ENCODE data around the gene SMIM21. TPM values are rescaled to one million over a fixed set of nuclear protein-coding genes. Genes with fewer than 3 reads are reported as not detected.

The SMIM21 gene
- total RNA-seq, 2 experiments from 2014 or later: not detected

GRCh38 chr18:75408554-75409506 is 18.7 kb downstream of the SMIM21 start:
- ChIA-PET CTCF (no interaction called here), POLR2A (no interaction called here)
- no peak overlapping the region for H3K4me3 Mint-ChIP-seq
- H3K27ac Mint-ChIP-seq: no peak overlapping the region
- no peaks in the 10 kb centered on the region for H3K9me3 Mint-ChIP-seq
- H3K36me3 Mint-ChIP-seq (ENCODE audit: low read depth): no peaks in the 10 kb centered on the region
- peaks cover 6% of the 10 kb centered on the region for H3K4me1 Mint-ChIP-seq
- DNase-seq: no peak
- H3K27me3 Mint-ChIP-seq: peaks cover 9% of the 10 kb centered on the region

- Mint-ChIP-seq H3K36me3 (ENCODE audit: low read depth) (no peaks in the 10 kb centered on the region), H3K4me1 (peaks cover 6% of the 10 kb centered on the region), H3K27ac (no peak overlapping the region), H3K27me3 (peaks cover 8% of the 10 kb centered on the region), H3K4me3 (no peak overlapping the region), H3K9me3 (no peaks in the 10 kb centered on the region)
- ChIA-PET CTCF (no interaction called here), POLR2A (no interaction called here)
- no peak for DNase-seq
Observed at GRCh38 chr18:75407468-75408437, 19.8 kb downstream of the SMIM21 start.

- POLR2A ChIA-PET: no interaction called here
- no peak for DNase-seq
- Mint-ChIP-seq H3K9me3 (no peaks in the 10 kb centered on the region), H3K27me3 (peaks cover 12% of the 10 kb centered on the region), H3K27ac (no peak overlapping the region), H3K4me3 (no peak overlapping the region), H3K36me3 (ENCODE audit: low read depth) (no peaks in the 10 kb centered on the region), H3K4me1 (peaks cover 6% of the 10 kb centered on the region)
- CTCF ChIA-PET: no interaction called here
Observed at GRCh38 chr18:75406491-75407445, 20.7 kb downstream of the SMIM21 start.

GRCh38 chr18:75405351-75405750 is 22.2 kb downstream of the SMIM21 start:
- POLR2A ChIA-PET: no interaction called here
- CTCF ChIA-PET: interaction anchor here (0.7 to 0.9 kb wide), 2 partner anchors 12 to 36 kb away, joined by 3 to 6 read pairs; no protein-coding TSS in a partner anchor
- Mint-ChIP-seq H3K9me3 (no peaks in the 10 kb centered on the region), H3K27ac (no peak overlapping the region), H3K27me3 (peaks cover 12% of the 10 kb centered on the region), H3K4me3 (no peak overlapping the region), H3K4me1 (peaks cover 6% of the 10 kb centered on the region), H3K36me3 (ENCODE audit: low read depth) (no peaks in the 10 kb centered on the region)
- no peak for DNase-seq

- H3K4me3 Mint-ChIP-seq: no peak overlapping the region
- ChIA-PET CTCF (no interaction called here), POLR2A (no interaction called here)
- peaks cover 12% of the 10 kb centered on the region for H3K27me3 Mint-ChIP-seq
- no peaks in the 10 kb centered on the region for H3K36me3 Mint-ChIP-seq (ENCODE audit: low read depth)
- H3K9me3 Mint-ChIP-seq: no peaks in the 10 kb centered on the region
- H3K4me1 Mint-ChIP-seq: no peaks in the 10 kb centered on the region
- no peak overlapping the region for H3K27ac Mint-ChIP-seq
- no peak for DNase-seq
Observed at GRCh38 chr18:75400366-75400765, 27.1 kb downstream of the SMIM21 start.

- Mint-ChIP-seq H3K27ac (no peak overlapping the region), H3K36me3 (ENCODE audit: low read depth) (no peaks in the 10 kb centered on the region), H3K27me3 (peaks cover 1% of the 10 kb centered on the region), H3K4me1 (no peaks in the 10 kb centered on the region), H3K4me3 (no peak overlapping the region), H3K9me3 (no peaks in the 10 kb centered on the region)
- CTCF ChIA-PET: no interaction called here
- POLR2A ChIA-PET: no interaction called here
- no peak for DNase-seq
Observed at GRCh38 chr18:75395137-75395536, 32.4 kb downstream of the SMIM21 start.

- H3K9me3 Mint-ChIP-seq: no peaks in the 10 kb centered on the region
- peaks cover 1% of the 10 kb centered on the region for H3K27me3 Mint-ChIP-seq
- no peak overlapping the region for H3K4me3 Mint-ChIP-seq
- no peaks in the 10 kb centered on the region for H3K36me3 Mint-ChIP-seq (ENCODE audit: low read depth)
- no peak for DNase-seq
- ChIA-PET CTCF (no interaction called here), POLR2A (no interaction called here)
- H3K4me1 Mint-ChIP-seq: no peaks in the 10 kb centered on the region
- H3K27ac Mint-ChIP-seq: no peak overlapping the region
Observed at GRCh38 chr18:75393721-75394120, 33.8 kb downstream of the SMIM21 start.

- Mint-ChIP-seq H3K4me1 (no peaks in the 10 kb centered on the region), H3K27ac (no peak overlapping the region), H3K9me3 (no peaks in the 10 kb centered on the region), H3K4me3 (no peak overlapping the region), H3K36me3 (ENCODE audit: low read depth) (no peaks in the 10 kb centered on the region), H3K27me3 (peaks cover 1% of the 10 kb centered on the region)
- no peak for DNase-seq
- POLR2A ChIA-PET: no interaction called here
- CTCF ChIA-PET: no interaction called here
Observed at GRCh38 chr18:75392226-75392578, 35.3 kb downstream of the SMIM21 start.

GRCh38 chr18:75391279-75392225 is 36.0 kb downstream of the SMIM21 start:
- ChIA-PET POLR2A (no interaction called here), CTCF (no interaction called here)
- peaks cover 1% of the 10 kb centered on the region for H3K27me3 Mint-ChIP-seq
- H3K4me1 Mint-ChIP-seq: no peaks in the 10 kb centered on the region
- H3K36me3 Mint-ChIP-seq (ENCODE audit: low read depth): no peaks in the 10 kb centered on the region
- no peaks in the 10 kb centered on the region for H3K9me3 Mint-ChIP-seq
- no peak overlapping the region for H3K4me3 Mint-ChIP-seq
- no peak overlapping the region for H3K27ac Mint-ChIP-seq
- DNase-seq: no peak

GRCh38 chr18:75390854-75391253 is 36.6 kb downstream of the SMIM21 start:
- ChIA-PET POLR2A (no interaction called here), CTCF (no interaction called here)
- Mint-ChIP-seq H3K4me1 (no peaks in the 10 kb centered on the region), H3K36me3 (ENCODE audit: low read depth) (no peaks in the 10 kb centered on the region), H3K4me3 (no peak overlapping the region), H3K27ac (no peak overlapping the region), H3K9me3 (no peaks in the 10 kb centered on the region), H3K27me3 (peaks cover 1% of the 10 kb centered on the region)
- DNase-seq: no peak

- CTCF ChIA-PET: no interaction called here
- Mint-ChIP-seq H3K4me3 (no peak overlapping the region), H3K27me3 (peaks cover 19% of the 10 kb centered on the region), H3K27ac (no peak overlapping the region), H3K4me1 (no peaks in the 10 kb centered on the region), H3K36me3 (ENCODE audit: low read depth) (no peaks in the 10 kb centered on the region), H3K9me3 (no peaks in the 10 kb centered on the region)
- POLR2A ChIA-PET: no interaction called here
- no peak for DNase-seq
Observed at GRCh38 chr18:75384144-75384543, 43.4 kb downstream of the SMIM21 start.
